ENCODE results near the gene IGFBP1. TPM values are rescaled to one million over a fixed set of nuclear protein-coding genes. Genes with fewer than 3 reads are reported as not detected.
A peak's percentile ranks its signal among the peaks of the same experiment; 100 is the strongest.

The IGFBP1 gene
- total and polyA plus RNA-seq, 2 of the 13 experiments (the other 11 are each of a cell fraction or from before 2014, with no cell fraction given), result 5.4 to 885 TPM

DNA sequence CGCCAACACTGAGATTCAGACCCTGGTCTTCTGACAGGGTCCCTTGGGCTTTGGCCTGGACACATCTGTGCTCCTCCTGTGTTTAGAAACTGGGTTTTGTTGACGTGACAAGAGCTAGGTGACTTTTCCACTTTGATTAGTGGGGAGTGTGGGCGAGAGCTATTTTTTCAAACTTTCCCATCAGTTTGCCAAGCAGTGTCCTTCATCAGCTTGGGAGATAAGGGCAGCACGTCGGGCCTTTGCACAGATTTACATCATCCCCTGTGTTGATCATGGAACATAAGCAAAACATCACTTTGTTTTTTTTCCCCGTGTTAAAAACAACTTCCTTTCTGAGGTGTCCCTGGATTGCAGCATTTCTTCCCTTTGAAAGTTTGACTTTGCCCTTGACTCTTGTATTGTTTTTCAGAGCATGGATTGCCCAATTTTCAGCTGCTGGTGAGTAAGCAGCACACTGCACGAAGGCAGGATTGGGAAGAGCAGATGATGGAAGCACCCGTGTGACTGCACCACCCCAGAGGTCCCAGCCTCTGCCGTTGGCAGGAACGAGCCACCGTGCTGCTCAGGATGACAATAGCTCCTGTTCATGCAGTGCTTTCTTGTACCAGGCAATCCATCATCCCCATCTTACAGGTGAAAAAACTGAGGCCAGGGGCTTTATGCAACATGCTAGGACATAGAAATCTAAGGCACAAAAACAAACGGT, 6.4 kb upstream of the IGFBP1 start (continued):
- peak; percentile 79; the same call in 1 of the 2 replicates for TF ChIP-seq MTA1 (CRISPR knock-in tag; IDR thresholded peaks at IDR 0.05; ENCODE audit: borderline replicate concordance)
- TF ChIP-seq, protein P1, sequence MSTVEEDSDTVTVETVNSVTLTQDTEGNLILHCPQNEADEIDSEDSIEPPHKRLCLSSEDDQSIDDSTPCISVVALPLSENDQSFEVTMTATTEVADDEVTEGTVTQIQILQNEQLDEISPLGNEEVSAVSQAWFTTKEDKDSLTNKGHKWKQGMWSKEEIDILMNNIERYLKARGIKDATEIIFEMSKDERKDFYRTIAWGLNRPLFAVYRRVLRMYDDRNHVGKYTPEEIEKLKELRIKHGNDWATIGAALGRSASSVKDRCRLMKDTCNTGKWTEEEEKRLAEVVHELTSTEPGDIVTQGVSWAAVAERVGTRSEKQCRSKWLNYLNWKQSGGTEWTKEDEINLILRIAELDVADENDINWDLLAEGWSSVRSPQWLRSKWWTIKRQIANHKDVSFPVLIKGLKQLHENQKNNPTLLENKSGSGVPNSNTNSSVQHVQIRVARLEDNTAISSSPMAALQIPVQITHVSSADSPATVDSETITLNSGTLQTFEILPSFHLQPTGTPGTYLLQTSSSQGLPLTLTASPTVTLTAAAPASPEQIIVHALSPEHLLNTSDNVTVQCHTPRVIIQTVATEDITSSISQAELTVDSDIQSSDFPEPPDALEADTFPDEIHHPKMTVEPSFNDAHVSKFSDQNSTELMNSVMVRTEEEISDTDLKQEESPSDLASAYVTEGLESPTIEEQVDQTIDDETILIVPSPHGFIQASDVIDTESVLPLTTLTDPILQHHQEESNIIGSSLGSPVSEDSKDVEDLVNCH (CRISPR knock-in tag; IDR thresholded peaks at IDR 0.05), result no peak
- peak; percentile 34; the same call in 1 of the 2 replicates for TF ChIP-seq MZF1 (CRISPR knock-in tag; IDR thresholded peaks at IDR 0.05; ENCODE audit: borderline replicate concordance)
- TF ChIP-seq KDM1A (CRISPR knock-in tag; IDR thresholded peaks at IDR 0.05), result peak; percentile 98
- TF ChIP-seq, protein P2, sequence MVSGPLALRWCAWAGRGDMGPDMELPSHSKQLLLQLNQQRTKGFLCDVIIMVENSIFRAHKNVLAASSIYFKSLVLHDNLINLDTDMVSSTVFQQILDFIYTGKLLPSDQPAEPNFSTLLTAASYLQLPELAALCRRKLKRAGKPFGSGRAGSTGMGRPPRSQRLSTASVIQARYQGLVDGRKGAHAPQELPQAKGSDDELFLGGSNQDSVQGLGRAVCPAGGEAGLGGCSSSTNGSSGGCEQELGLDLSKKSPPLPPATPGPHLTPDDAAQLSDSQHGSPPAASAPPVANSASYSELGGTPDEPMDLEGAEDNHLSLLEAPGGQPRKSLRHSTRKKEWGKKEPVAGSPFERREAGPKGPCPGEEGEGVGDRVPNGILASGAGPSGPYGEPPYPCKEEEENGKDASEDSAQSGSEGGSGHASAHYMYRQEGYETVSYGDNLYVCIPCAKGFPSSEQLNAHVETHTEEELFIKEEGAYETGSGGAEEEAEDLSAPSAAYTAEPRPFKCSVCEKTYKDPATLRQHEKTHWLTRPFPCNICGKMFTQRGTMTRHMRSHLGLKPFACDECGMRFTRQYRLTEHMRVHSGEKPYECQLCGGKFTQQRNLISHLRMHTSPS (CRISPR knock-in tag; IDR thresholded peaks at IDR 0.05; ENCODE audit: low read depth), result peak; percentile 92; the same call in 1 of the 2 replicates
- TF ChIP-seq, protein P3, sequence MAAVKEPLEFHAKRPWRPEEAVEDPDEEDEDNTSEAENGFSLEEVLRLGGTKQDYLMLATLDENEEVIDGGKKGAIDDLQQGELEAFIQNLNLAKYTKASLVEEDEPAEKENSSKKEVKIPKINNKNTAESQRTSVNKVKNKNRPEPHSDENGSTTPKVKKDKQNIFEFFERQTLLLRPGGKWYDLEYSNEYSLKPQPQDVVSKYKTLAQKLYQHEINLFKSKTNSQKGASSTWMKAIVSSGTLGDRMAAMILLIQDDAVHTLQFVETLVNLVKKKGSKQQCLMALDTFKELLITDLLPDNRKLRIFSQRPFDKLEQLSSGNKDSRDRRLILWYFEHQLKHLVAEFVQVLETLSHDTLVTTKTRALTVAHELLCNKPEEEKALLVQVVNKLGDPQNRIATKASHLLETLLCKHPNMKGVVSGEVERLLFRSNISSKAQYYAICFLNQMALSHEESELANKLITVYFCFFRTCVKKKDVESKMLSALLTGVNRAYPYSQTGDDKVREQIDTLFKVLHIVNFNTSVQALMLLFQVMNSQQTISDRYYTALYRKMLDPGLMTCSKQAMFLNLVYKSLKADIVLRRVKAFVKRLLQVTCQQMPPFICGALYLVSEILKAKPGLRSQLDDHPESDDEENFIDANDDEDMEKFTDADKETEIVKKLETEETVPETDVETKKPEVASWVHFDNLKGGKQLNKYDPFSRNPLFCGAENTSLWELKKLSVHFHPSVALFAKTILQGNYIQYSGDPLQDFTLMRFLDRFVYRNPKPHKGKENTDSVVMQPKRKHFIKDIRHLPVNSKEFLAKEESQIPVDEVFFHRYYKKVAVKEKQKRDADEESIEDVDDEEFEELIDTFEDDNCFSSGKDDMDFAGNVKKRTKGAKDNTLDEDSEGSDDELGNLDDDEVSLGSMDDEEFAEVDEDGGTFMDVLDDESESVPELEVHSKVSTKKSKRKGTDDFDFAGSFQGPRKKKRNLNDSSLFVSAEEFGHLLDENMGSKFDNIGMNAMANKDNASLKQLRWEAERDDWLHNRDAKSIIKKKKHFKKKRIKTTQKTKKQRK (IDR thresholded peaks at IDR 0.05; ENCODE audit: low read length), result no peak
- no peak for TF ChIP-seq KMT2A (CRISPR knock-in tag; IDR thresholded peaks at IDR 0.05)
- TF ChIP-seq ZNF703 (CRISPR knock-in tag; IDR thresholded peaks at IDR 0.05; ENCODE audit: borderline replicate concordance), result peak; percentile 93
- TF ChIP-seq WIZ (CRISPR knock-in tag; IDR thresholded peaks at IDR 0.05), result no peak; the same call in 1 of the 2 replicates
- TF ChIP-seq GATAD2A (CRISPR knock-in tag; IDR thresholded peaks at IDR 0.05), result peak; percentile 95
- no peak; the same call in 1 of the 2 replicates for TF ChIP-seq ELF4 (CRISPR knock-in tag; IDR thresholded peaks at IDR 0.05; ENCODE audit: borderline replicate concordance)
- TF ChIP-seq AGO1 (IDR thresholded peaks at IDR 0.05; ENCODE audit: low read depth, low read length, poor library complexity, severe bottlenecking), result no peak
- no peak for TF ChIP-seq EEA1 (CRISPR knock-in tag; IDR thresholded peaks at IDR 0.05; ENCODE audit: borderline replicate concordance)
- TF ChIP-seq ZNF816 (CRISPR knock-in tag; IDR thresholded peaks at IDR 0.05; ENCODE audit: borderline replicate concordance), result no peak
- peak; percentile 73 for TF ChIP-seq JARID2 (CRISPR knock-in tag; IDR thresholded peaks at IDR 0.05; ENCODE audit: insufficient replicate concordance)
- peak; percentile 77 for TF ChIP-seq ASH2L (IDR thresholded peaks at IDR 0.05; ENCODE audit: insufficient read length, low read depth, low read length)
- peak; percentile 86 for TF ChIP-seq ESRRA (CRISPR knock-in tag; IDR thresholded peaks at IDR 0.05; ENCODE audit: low read depth)
- no peak for TF ChIP-seq ZNF572 (CRISPR knock-in tag; IDR thresholded peaks at IDR 0.05)
- TF ChIP-seq CC2D1A (CRISPR knock-in tag; IDR thresholded peaks at IDR 0.05), result peak; percentile 54; the same call in 1 of the 2 replicates
- no peak for TF ChIP-seq CHCHD3 (CRISPR knock-in tag; IDR thresholded peaks at IDR 0.05)

All from HepG2 (cell line).